ENCODE results near the gene GTF2A1. TPM values are rescaled to one million over a fixed set of nuclear protein-coding genes. Genes with fewer than 3 reads are reported as not detected.

Gene GTF2A1
- total RNA-seq, 1 experiment from 2014 or later = 54.3 TPM

- H3K27ac ChIP-seq (ENCODE audit: low read depth, low read length, poor library complexity, severe bottlenecking) = no peak overlapping the region
- TF ChIP-seq CTCF (conservative IDR thresholded peaks at IDR 0.05; ENCODE audit: low read depth, low read length) (no peak), EZH2 (IDR thresholded peaks at IDR 0.05; ENCODE audit: borderline replicate concordance, low read depth, low read length, poor library complexity, severe bottlenecking) (no peak)
- H3K4me3 ChIP-seq (ENCODE audit: low read depth, low read length, poor library complexity, severe bottlenecking) = no peak overlapping the region
- H3K27me3 ChIP-seq (replicated peaks; ENCODE audit: insufficient read depth, low read depth, low read length, poor library complexity) = no peaks in the 10 kb centered on the region
- ChIA-PET POLR2A (ENCODE audit: low non-redundant PET) (no interaction called here), CTCF (no interaction called here)
- no peaks in the 10 kb centered on the region for H3K36me3 ChIP-seq (ENCODE audit: insufficient read depth, low read length, poor library complexity, severe bottlenecking)
- DNase-seq (ENCODE audit: low spot score) = no peak
- H3K9me3 ChIP-seq (ENCODE audit: low read depth, low read length, poor library complexity, severe bottlenecking) = no peaks in the 10 kb centered on the region
- BruUV-seq (replicated peaks) = no TSS peak
- no peaks in the 10 kb centered on the region for H3K4me1 ChIP-seq (ENCODE audit: insufficient read depth, low read length, poor library complexity, severe bottlenecking)
- intact Hi-C loops (cut with micrococcal nuclease; ENCODE audit: unreplicated experiment) = no loop called here
Observed at GRCh38 chr14:81256289-81256960, 35.7 kb upstream of the GTF2A1 start.

GRCh38 chr14:81252278-81252677 lies 31.5 kb upstream of the GTF2A1 start:
- ChIA-PET POLR2A (ENCODE audit: low non-redundant PET) (no interaction called here), CTCF (no interaction called here)
- Histone ChIP-seq H3K9me3 (ENCODE audit: low read depth, low read length, poor library complexity, severe bottlenecking) (no peaks in the 10 kb centered on the region), H3K4me1 (ENCODE audit: insufficient read depth, low read length, poor library complexity, severe bottlenecking) (no peaks in the 10 kb centered on the region), H3K27ac (ENCODE audit: low read depth, low read length, poor library complexity, severe bottlenecking) (no peak overlapping the region), H3K36me3 (ENCODE audit: insufficient read depth, low read length, poor library complexity, severe bottlenecking) (no peaks in the 10 kb centered on the region), H3K4me3 (ENCODE audit: low read depth, low read length, poor library complexity, severe bottlenecking) (no peak overlapping the region), H3K27me3 (replicated peaks; ENCODE audit: insufficient read depth, low read depth, low read length, poor library complexity) (no peaks in the 10 kb centered on the region)
- TF ChIP-seq EZH2 (IDR thresholded peaks at IDR 0.05; ENCODE audit: borderline replicate concordance, low read depth, low read length, poor library complexity, severe bottlenecking) = no peak
- TF ChIP-seq CTCF (conservative IDR thresholded peaks at IDR 0.05; ENCODE audit: low read depth, low read length) = 0 out of 2 replicates have a peak, but pooled peaks have one; percentile 13
- BruUV-seq (replicated peaks) = no TSS peak
- intact Hi-C loops (cut with micrococcal nuclease; ENCODE audit: unreplicated experiment) = no loop called here
- no peak for DNase-seq (ENCODE audit: low spot score)

GRCh38 chr14:81247271-81247766 lies 26.6 kb upstream of the GTF2A1 start:
- H3K9me3 ChIP-seq (ENCODE audit: low read depth, low read length, poor library complexity, severe bottlenecking) = no peaks in the 10 kb centered on the region
- ChIA-PET POLR2A (ENCODE audit: low non-redundant PET) (no interaction called here), CTCF (no interaction called here)
- no peaks in the 10 kb centered on the region for H3K36me3 ChIP-seq (ENCODE audit: insufficient read depth, low read length, poor library complexity, severe bottlenecking)
- H3K27ac ChIP-seq (ENCODE audit: low read depth, low read length, poor library complexity, severe bottlenecking) = no peak overlapping the region
- BruUV-seq (replicated peaks) = no TSS peak
- intact Hi-C loops (cut with micrococcal nuclease; ENCODE audit: unreplicated experiment) = no loop called here
- no peak overlapping the region for H3K4me3 ChIP-seq (ENCODE audit: low read depth, low read length, poor library complexity, severe bottlenecking)
- no peak for DNase-seq (ENCODE audit: low spot score)
- H3K27me3 ChIP-seq (replicated peaks; ENCODE audit: insufficient read depth, low read depth, low read length, poor library complexity) = no peaks in the 10 kb centered on the region
- TF ChIP-seq EZH2 (IDR thresholded peaks at IDR 0.05; ENCODE audit: borderline replicate concordance, low read depth, low read length, poor library complexity, severe bottlenecking) = no peak
- no peak for TF ChIP-seq CTCF (conservative IDR thresholded peaks at IDR 0.05; ENCODE audit: low read depth, low read length)
- H3K4me1 ChIP-seq (ENCODE audit: insufficient read depth, low read length, poor library complexity, severe bottlenecking) = no peaks in the 10 kb centered on the region
